HG03064 (cell line): Measurements from ENCODE around the gene NUDT7.

Experiments
- ATAC-seq: cut with Tn5 transposase; IDR thresholded peaks from one replicate; pipeline ENCODE4 v1.9.1; 2021; ENCODE audit warnings: low read depth; ENCODE audit not compliant: unreplicated experiment

NUDT7 gene

GRCh38 chr16:77723108-77723514 is 797 bp downstream of the NUDT7 start:
- peak; percentile 20 for ATAC-seq

DNA sequence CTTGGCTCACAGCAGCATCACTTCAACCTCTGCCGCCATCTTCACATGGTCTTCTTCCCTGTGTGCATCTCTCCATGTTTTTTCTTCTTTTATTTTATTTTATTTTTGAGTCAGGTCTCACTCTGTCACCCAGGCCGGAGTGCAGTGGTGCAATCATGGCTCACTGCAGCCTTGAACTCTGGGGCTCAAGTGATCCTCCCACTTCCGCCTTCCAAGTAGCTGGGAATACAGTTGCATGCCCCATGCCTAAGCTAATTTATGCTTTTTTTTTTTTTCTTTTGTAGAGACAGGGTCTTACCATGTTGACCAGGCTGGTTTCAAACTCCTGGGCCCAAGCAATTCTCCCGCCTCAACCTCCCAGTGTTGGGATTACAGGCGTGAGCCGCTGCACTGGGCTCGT is 1.9 kb downstream of the NUDT7 start:
- ATAC-seq = no peak

DNA sequence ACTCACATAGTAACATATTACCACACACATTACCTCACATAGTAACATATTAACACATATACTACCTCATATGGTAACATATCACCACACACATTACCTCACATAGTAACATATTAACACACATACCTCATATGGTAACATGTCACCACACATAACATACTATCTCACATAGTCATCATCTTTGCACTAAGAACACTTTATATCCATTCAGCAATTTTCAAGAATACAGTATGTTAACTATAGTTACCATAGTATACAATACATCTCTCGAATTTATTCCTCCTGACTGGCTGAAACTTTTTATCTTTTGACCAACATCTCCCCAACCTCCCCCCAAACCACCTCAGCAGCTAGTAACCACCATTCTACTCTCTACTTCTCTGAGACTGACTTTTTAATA is 7.6 kb downstream of the NUDT7 start:
- ATAC-seq = no peak

DNA sequence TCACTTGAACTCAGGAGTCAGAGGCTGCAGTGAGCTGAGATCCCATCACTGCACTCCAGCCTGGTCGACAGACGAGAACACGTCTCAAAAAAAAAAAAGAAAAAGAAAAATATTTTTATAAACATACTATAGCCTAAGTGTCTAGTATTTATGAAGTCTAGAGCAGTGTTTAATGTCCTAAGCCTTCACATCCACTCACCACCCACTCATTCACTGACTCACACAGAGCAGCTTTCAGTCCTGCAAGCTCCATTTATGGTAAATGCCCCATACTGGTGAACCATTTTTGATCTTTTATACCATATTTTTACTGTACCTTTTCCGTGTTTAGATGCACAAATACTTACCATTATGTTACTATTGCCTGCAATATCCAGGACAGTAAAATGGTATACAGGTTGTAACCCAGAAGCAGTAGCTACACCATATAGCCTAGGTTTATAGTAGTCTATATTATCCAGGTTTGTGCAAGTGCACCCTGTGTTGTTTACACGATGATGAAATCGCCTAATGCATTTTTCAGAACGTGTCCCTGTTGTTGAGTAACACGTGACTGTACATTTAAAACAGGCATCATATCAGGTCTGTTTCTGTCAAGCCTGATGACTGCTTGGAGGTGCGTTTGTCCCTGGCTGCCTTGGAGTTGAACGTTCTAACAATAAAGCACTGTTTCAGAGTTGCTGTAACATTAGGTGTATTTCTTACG is 10.1 kb downstream of the NUDT7 start:
- no peak for ATAC-seq

GRCh38 chr16:77736879-77737278 is 14.6 kb downstream of the NUDT7 start:
- no peak for ATAC-seq

- ATAC-seq = no peak
These were observed 16.6 kb downstream of the NUDT7 start for GRCh38 chr16:77738706-77739558.

- ATAC-seq = no peak
These were observed 17.2 kb downstream of the NUDT7 start for GRCh38 chr16:77739559-77739892.

DNA sequence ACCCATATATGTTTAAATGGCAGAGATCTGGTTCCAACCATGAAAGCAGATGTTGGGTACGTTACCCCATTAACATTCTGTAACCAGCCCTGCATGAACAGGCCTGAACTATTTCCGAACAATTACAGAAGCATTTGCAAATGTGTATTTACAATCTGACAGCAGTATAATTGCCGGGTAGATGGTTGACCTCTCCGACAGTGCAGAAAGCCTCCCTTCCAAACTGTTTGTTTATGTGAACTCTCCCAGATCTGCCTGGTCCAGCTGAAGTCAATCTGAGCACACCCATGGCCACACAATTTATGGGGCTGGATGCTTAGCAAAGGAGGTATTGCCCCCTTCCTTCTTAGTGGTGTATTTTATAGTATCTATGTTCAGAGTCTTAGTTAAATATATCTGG is 21.8 kb downstream of the NUDT7 start:
- ATAC-seq = no peak

DNA sequence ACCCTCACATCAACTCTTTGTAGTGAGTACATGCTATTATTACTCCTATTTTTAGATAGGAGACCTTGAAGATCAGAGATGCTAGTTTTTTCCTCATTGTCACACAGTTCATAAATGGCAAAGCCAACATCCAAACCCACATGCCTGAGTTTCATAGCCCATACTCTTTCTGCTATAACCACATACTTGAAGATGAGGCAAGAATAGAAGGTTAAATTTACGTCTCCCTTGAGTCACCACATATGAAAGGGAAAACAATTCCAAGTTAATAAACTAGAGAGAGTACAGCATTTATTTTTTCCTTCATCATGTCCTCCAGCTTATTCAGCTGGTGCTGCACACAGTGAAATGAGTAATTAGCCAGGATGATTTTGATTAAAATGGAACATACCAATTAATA is 23.7 kb downstream of the NUDT7 start:
- no peak for ATAC-seq

DNA sequence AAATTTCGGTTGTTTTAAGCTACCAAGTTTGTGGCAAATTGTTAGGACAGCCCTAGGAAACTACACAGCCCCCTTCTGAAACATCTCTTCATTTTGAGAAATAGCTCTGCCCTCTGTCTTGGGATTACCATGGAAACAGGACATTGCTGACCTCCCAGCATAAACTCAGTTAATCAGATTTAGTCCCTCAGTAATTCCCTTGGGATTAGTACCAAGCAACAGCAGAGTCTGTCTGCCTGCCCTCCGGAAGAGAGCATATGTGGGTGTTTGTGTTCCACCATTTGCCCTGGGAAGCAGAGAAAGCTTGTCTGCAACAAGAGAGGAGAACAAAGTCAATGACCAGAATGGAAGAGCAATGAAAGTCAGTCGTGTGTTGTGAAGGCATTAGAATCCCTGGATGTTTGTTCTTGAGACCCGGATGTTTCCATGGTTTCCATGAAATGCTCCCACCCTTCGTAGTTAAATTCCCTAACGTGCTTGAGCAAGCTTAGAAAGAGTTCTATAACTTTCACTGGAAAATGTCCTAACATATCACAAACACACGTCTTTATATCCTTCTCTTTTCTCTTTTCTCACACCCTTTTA is 26.2 kb downstream of the NUDT7 start:
- no peak for ATAC-seq

- no peak for ATAC-seq
These were observed 27.1 kb downstream of the NUDT7 start for GRCh38 chr16:77749415-77749814.

DNA sequence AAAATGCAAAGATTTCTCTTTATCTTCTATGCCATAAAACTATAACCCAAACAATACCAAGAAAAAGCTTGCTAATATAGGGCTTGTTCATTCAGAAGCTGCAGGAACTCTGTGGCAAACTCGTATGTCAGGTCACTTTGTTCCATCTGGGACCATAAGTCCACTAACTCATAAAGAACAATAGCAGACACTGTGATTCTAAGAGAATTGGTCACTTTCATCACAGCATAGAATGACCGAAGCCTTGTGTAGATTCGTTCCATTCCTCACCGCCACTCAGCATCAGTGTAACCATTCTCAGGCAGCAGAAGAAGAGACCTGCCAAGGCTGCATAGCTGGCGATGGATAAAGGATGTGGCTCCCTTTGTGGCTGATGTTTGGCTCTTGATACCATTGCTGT is 35.7 kb downstream of the NUDT7 start:
- no peak for ATAC-seq

DNA sequence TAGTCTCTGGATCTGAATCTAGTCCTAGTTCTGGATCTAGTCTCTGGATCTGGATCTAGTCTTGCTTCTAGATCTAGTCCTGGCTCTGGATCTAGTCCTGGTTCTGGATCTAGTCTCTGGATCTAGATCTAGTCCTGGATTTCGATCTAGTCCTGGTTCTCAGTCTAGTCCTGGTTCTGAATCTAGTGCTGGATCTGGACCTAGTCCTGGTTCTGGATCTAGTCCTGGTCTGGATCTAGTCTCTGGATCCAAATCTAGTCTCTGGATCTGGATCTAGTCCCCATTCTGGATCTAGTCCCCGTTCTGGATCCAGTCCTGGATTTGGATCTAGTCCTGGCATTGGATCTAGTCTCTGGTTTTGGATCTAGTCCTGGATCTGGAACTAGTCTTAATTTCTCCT is 36.2 kb downstream of the NUDT7 start:
- no peak for ATAC-seq

DNA sequence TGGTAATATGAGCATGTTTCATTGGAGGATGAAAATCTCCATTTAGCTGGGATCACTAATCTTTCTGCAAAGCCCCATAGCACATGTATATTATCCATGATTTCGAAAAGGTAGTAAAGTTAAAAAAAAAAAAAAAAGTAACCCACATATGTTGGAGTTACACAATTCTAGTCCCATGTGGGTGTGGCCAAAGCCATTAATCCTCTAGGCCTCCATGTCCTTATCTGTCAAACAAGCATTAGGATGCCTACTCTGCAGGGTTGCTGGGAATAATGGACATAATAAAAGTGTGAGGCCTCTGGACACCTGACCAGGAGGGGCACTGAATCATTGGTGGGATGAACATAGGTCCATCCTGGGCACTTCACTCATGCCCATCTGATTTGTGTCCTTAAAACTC is 36.9 kb downstream of the NUDT7 start:
- no peak for ATAC-seq

DNA sequence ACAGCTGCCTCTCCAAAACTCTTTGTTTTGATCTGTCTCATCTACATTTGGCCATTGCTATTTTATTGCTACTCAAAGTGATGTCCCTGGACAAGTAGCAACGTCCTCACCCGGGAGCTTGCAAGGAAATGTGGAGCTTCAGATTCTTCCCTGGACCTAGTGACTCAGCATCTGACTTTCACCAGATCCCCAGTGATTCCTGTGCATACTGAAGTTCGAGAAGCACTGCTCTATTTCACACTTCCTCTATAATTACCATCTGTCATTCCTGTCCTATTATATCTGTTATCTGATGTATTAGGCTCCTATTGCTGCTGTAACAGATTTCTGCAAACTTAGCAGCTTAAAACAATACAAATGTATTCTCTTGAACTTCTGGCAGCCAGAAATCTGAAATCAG is 37.5 kb downstream of the NUDT7 start:
- no peak for ATAC-seq

DNA sequence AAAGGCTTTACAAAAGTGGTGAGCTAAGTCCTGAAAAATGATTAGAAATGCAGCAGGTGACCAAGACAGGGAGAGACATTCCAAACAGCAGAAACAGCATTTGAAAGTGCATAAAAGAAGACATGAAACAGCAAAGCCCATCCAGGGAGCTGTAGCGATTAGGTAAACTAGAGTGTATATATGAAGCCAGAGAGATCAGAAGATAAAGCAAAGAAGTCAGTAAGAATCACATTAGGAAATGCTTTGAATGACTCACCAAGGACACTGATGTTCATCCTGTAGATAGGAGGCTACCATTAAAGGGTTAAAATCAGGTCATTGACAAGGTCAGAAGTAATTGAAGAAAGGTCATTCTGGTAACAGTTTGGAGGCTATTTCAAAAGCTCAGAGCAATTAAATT is 38.5 kb downstream of the NUDT7 start:
- ATAC-seq = no peak

GRCh38 chr16:77761204-77761603 is 38.9 kb downstream of the NUDT7 start:
- ATAC-seq = no peak

GRCh38 chr16:77762262-77762661 is 39.9 kb downstream of the NUDT7 start:
- no peak for ATAC-seq

GRCh38 chr16:77763994-77764393 is 41.7 kb downstream of the NUDT7 start:
- no peak for ATAC-seq

- no peak for ATAC-seq
These were observed 44.9 kb downstream of the NUDT7 start for GRCh38 chr16:77767211-77767610.

DNA sequence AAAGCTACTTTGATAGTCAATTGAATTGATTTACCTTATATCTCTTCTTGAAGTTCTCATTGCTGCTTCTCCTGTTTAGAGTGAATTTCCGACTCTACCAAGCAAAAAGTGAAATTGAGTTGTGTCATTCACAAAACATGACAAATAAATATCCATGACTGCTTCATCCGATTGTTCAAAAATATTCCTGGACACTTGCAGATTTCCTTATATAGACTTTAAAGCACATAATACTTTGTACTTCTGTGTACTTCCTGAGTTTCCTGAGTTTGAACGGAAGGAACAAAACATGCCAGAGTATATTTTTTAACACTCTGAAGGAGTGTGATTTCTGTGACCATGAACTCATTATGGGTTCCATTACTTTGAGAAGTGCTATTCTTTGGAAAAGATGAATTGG is 45.5 kb downstream of the NUDT7 start:
- ATAC-seq = no peak
